Measurements from ENCODE around the gene ZNF175. TPM values are rescaled to one million over a fixed set of nuclear protein-coding genes. Genes with fewer than 3 reads are reported as not detected.
"Not testable (repeated sequence)": the region's sequence is repeated elsewhere in the genome, so short reads cannot be mapped to it uniquely, and the experiment has no call there.

Gene ZNF175
- total RNA-seq, 2 donors from 2014 or later: 3.0 to 4.6 TPM

DNA sequence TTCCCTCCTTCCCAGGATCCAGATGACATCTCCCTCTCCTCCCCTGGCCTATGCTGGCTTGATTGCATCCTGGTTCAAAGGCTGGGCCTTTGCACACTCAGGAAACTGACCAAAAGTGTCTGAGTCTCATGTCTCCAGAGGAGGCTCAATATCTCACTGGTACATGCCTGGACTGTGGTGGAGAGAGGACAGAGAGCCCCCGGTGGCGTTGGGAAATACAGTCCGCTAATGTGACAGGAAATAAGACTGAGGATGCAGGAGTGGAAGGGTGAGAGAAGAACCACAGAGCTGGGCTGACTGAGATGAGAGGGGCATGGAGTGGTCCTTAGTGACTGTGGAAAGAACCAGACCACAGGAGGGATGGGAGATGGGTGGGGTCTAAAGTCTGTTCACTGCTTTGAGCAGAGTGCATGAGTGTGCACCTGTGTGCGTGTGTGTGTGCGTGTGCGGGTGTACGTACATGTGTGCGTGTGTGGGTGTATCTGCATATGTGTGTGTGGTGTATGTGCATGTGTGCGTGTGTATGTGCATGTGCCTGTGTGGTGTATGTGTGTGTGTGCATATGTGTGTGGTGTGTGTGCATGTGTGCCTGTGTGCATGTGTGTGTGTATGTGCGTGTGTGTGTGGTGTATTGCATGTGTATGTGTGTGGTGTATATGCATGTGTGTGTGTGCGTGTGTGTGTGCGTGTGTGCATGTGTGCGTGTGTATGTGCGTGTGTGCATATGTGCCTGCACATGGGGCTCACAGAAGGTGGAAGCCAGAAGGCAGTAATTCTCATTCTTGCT is 57.3 kb downstream of the ZNF175 start:
- Histone ChIP-seq H3K4me3 (no peak overlapping the region), H3K27me3 (no peaks in the 10 kb centered on the region), H3K36me3 (no peaks in the 10 kb centered on the region), H3K4me1 (no peaks in the 10 kb centered on the region), H3K27ac (no peak overlapping the region), H3K9me3 (no peaks in the 10 kb centered on the region)
- TF ChIP-seq, protein P1, sequence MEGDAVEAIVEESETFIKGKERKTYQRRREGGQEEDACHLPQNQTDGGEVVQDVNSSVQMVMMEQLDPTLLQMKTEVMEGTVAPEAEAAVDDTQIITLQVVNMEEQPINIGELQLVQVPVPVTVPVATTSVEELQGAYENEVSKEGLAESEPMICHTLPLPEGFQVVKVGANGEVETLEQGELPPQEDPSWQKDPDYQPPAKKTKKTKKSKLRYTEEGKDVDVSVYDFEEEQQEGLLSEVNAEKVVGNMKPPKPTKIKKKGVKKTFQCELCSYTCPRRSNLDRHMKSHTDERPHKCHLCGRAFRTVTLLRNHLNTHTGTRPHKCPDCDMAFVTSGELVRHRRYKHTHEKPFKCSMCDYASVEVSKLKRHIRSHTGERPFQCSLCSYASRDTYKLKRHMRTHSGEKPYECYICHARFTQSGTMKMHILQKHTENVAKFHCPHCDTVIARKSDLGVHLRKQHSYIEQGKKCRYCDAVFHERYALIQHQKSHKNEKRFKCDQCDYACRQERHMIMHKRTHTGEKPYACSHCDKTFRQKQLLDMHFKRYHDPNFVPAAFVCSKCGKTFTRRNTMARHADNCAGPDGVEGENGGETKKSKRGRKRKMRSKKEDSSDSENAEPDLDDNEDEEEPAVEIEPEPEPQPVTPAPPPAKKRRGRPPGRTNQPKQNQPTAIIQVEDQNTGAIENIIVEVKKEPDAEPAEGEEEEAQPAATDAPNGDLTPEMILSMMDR (IDR thresholded peaks at IDR 0.05): no peak
- no peak for DNase-seq (ENCODE audit: low spot score)

DNA sequence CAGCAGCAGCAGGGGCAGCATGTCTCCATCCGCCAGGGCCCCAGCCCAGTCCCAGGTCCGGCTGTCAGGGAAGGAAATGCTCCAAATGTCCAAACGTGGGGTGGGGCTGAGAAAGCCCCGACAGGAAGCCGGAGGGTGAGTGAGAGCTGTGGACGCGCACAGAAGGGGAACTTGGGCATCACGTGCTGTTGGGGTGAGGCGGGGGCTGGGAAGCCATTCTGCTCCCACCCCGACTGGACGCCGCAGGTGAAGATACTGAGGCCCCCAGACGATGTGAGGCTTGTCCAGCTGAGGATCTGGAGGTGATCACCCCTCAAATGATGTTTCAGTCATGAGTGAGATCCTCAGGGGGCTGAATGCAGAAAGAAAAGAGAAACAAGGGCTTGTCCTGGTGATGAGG is 59.2 kb downstream of the ZNF175 start, which contains the start of gene SIGLEC5:
Gene SIGLEC5, minus strand, starts transcription at position 87 of the 400 bp plus-strand sequence. Its CDS starts 66 bp downstream, at position 21.
- not testable (repeated sequence) for H3K27me3 ChIP-seq; H3K4me3 ChIP-seq; H3K9me3 ChIP-seq; DNase-seq (ENCODE audit: low spot score); H3K4me1 ChIP-seq; H3K36me3 ChIP-seq; H3K27ac ChIP-seq

DNA sequence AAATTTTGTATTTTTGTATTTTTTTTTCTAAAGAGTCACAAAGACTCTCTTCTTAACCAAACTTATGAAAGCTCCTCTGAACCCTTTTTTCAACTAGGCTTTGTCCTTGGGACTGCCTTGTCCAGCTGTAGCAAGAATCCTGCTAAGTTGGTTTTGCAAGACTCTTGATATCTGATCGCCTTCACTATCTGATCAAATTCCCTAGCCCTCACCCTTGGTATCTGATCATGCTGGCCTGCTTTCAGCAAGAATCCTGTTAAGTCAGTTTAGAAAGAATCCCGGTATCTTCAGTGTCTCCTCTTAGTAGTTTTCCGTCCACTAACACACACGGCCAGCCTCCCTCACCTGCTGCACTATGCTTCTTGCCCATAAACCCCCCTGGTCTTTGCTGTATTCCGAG is 61.0 kb downstream of the ZNF175 start:
- TF ChIP-seq, protein P1 (IDR thresholded peaks at IDR 0.05): no peak
- Histone ChIP-seq H3K27ac (no peak overlapping the region), H3K4me3 (no peak overlapping the region), H3K4me1 (no peaks in the 10 kb centered on the region), H3K36me3 (no peaks in the 10 kb centered on the region), H3K9me3 (no peaks in the 10 kb centered on the region), H3K27me3 (no peaks in the 10 kb centered on the region)
- no peak for DNase-seq (ENCODE audit: low spot score)

DNA sequence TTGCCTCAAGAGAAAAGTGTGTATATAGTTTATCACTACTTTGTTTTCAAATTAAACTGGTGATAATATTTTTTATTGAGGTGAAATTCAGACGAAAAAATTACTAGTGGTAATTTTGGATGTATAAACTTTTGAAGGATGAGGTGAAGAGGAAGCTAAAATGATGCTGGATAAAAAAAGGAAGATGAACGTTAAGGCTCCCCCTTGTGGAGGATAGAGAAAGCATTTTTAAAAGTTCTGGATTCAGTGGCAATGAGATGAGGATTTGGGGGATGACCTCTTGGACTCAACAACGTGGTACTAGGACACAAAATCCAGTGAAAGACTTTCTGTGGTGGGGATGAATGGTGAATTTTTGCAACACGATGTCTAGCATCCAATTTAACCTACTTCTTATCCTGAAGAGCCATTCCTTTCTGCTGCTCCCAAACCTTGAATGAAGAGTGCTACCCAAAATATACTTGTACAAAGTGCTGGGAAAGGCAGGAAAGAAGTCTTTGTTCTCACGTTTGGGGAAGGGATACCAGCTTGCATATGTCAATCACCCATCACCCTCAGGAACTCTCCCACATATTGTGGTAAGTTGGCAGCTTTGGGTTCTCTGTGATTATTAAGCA is 66.4 kb downstream of the ZNF175 start:
- no peak for DNase-seq (ENCODE audit: low spot score)
- Histone ChIP-seq H3K9me3 (no peaks in the 10 kb centered on the region), H3K27ac (no peak overlapping the region), H3K4me1 (no peaks in the 10 kb centered on the region), H3K36me3 (no peaks in the 10 kb centered on the region), H3K4me3 (no peak overlapping the region), H3K27me3 (no peaks in the 10 kb centered on the region)
- TF ChIP-seq, protein P1 (IDR thresholded peaks at IDR 0.05): no peak

DNA sequence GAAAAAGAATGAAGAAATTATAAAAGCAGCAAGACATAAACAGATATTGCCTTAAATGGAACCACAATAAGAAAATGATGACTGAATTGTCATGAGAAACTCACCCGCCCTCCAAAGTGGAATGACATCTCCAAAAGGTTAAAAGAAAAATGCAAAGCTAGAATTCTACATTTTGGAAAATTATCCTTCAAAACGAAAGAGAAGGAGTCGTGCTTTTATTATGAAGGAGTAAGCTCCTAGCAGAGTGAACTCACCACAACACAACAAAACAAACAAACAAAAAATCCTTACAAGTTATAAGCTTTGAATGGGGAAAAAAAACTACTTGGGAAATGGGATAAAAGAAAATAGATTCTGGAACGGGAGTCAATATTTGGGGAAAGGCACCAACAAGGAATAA is 68.8 kb downstream of the ZNF175 start:
- Histone ChIP-seq H3K4me1 (no peaks in the 10 kb centered on the region), H3K4me3 (no peak overlapping the region), H3K9me3 (no peaks in the 10 kb centered on the region), H3K36me3 (no peaks in the 10 kb centered on the region), H3K27me3 (no peaks in the 10 kb centered on the region), H3K27ac (no peak overlapping the region)
- no peak for DNase-seq (ENCODE audit: low spot score)
- TF ChIP-seq, protein P1 (IDR thresholded peaks at IDR 0.05): no peak

DNA sequence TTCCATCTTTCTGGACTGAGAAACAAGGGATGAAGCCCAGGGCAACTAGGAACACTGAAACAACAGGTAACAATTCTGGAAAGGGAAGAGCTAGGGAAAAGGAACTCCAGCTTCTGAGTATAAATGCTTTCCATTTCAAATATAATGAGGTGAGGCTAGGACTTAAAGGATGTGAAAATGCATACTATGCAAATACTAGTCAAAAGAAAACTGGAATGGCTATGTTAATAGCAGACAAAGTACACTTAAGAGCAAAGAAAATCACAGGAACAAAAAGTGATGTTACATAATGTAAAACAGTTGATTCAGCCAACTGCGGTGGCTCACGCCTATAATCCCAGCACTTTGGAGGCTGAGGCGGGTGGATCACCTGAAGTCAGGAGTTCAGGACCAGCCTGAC is 69.3 kb downstream of the ZNF175 start:
- TF ChIP-seq, protein P1 (IDR thresholded peaks at IDR 0.05): no peak
- H3K36me3 ChIP-seq: no peaks in the 10 kb centered on the region
- no peak overlapping the region for H3K4me3 ChIP-seq
- H3K27ac ChIP-seq: no peak overlapping the region
- H3K4me1 ChIP-seq: no peaks in the 10 kb centered on the region
- DNase-seq (ENCODE audit: low spot score): no peak
- no peaks in the 10 kb centered on the region for H3K27me3 ChIP-seq
- H3K9me3 ChIP-seq: no peaks in the 10 kb centered on the region

All from right atrium auricular region (tissue), 2 donors.